Ishikawa (cell line): ENCODE data around the gene USHBP1.

Source experiments
- CEBPB ChIP-seq: IDR thresholded peaks from 2 replicates; pipeline ENCODE4 v1.6.1; 2012
- EP300 ChIP-seq: IDR thresholded peaks from 2 replicates; pipeline ENCODE4 v1.6.1; 2012; ENCODE audit warnings: borderline replicate concordance
- RAD21 ChIP-seq: IDR thresholded peaks from 2 replicates; pipeline ENCODE4 v1.6.1; 2012; ENCODE audit warnings: low read depth
- TF ChIP-seq, protein P1 (sequence below): IDR thresholded peaks from 2 replicates; pipeline ENCODE4 v1.6.1; 2012; ENCODE audit warnings: low read depth, mild to moderate bottlenecking

DNA sequence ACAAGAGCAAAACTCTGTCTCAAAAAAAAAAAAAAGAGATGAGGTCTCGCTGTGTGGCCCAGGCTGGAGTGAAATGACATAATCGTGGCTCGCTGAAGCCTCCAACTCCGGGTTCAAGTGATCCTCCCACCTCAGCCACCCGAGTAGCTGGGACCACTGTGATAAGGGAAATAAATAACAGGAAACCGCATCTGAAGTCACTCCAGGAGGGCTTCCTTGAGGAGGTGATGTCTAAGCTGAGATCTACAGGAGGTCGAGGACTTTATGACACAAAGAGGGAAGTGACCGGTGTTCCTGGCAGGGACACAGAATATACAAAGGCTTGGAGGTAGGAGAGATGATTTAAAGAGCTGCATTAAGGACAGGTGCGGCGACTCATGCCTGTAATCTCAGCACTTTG is 9.9 kb downstream of the USHBP1 start:
- no peak for TF ChIP-seq RAD21
- TF ChIP-seq EP300 = no peak
- TF ChIP-seq, protein P1, sequence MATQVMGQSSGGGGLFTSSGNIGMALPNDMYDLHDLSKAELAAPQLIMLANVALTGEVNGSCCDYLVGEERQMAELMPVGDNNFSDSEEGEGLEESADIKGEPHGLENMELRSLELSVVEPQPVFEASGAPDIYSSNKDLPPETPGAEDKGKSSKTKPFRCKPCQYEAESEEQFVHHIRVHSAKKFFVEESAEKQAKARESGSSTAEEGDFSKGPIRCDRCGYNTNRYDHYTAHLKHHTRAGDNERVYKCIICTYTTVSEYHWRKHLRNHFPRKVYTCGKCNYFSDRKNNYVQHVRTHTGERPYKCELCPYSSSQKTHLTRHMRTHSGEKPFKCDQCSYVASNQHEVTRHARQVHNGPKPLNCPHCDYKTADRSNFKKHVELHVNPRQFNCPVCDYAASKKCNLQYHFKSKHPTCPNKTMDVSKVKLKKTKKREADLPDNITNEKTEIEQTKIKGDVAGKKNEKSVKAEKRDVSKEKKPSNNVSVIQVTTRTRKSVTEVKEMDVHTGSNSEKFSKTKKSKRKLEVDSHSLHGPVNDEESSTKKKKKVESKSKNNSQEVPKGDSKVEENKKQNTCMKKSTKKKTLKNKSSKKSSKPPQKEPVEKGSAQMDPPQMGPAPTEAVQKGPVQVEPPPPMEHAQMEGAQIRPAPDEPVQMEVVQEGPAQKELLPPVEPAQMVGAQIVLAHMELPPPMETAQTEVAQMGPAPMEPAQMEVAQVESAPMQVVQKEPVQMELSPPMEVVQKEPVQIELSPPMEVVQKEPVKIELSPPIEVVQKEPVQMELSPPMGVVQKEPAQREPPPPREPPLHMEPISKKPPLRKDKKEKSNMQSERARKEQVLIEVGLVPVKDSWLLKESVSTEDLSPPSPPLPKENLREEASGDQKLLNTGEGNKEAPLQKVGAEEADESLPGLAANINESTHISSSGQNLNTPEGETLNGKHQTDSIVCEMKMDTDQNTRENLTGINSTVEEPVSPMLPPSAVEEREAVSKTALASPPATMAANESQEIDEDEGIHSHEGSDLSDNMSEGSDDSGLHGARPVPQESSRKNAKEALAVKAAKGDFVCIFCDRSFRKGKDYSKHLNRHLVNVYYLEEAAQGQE = no peak
- TF ChIP-seq CEBPB = no peak
